Tracheal epithelial cell (primary cell): ENCODE results near the gene RXRA. TPM values are rescaled to one million over a fixed set of nuclear protein-coding genes. Genes with fewer than 3 reads are reported as not detected.

ENCODE experiments used
- total RNA-seq: library from RNA; depleted of rRNA; stranded (reverse); fragments of >200 nt; gene quantifications from 2 replicates; pipeline ENCODE4 v1.2.1, GENCODE V29; 2014

Gene RXRA
- total RNA-seq: 21.2 and 40.9 TPM in 2 replicates

DNA sequence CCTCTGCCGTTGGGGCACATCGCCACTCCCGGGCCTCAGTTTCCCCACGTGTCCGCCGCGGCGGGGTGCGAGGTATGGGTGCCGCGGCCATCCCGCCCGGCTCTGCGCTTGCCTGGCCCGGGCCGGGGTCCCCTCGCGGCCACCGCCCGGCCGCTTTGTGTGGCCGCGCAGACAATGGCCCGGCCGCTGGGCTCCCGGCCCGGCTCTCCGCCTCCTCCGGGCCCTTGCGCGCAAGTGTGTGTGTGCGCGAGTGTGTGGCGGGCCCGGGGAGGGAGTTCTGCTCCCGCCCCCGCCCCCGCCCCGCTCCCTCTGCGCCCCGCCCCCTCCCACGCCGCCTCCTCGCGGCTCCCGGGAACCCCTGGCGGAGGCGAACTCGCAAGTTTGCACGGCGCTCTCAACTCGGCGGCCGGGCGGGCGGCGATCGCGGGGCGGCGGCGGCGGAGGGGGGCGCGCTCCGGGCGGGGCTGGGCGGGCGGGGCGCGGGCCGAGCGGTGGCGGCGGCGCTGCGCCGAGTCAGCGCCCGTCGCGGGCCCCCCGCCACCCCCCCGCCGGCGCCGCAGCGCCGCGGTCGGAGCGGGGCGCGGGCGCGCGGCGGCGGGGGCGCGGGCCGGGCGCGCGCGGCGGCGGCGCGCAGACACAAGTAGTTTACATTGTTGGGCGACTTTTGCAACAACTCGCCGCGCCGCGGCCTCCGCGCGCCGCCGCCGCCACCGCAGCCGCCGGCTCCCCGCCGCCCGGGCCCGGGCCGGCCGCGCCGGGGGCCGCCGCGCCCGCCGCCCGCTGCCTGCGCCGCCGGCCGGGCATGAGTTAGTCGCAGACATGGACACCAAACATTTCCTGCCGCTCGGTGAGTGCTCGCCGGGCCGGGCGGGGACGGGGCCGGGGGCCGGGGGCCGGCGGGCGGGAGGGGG lies at the start of gene RXRA:
Gene RXRA (plus strand): TSS at position 643 of the 911 bp plus-strand sequence. CDS start 177 bp downstream, at position 820.

Other genes with a start within 250 kb of the RXRA start
- gene WDR5, start 190.4 kb upstream of the RXRA start, total RNA-seq: 23.9 and 25.4 TPM in 2 replicates
- not detected in 2 replicates for gene RNU6ATAC, start 161.9 kb upstream of the RXRA start, total RNA-seq